Right lung (tissue), 5 donors: ENCODE measurements around the gene PPM1J. TPM values are rescaled to one million over a fixed set of nuclear protein-coding genes. Genes with fewer than 3 reads are reported as not detected.
A peak's percentile ranks its signal among the peaks of the same experiment; 100 is the strongest.

ENCODE experiments used
- DNase-seq, 2 donors: peaks; one replicate each; pipeline ENCODE4 v3.0.0-alpha.2; 2013
- polyA plus RNA-seq, 5 donors: library from polyadenylated mRNA; unstranded; fragments of 120-200 nt; gene quantifications; one replicate each; pipeline versions ENCODE4 v1.2.1 to v1.2.3, GENCODE V29; 2013; ENCODE audit warnings: inconsistent platforms in 1 of 5, low replicate concordance in 1 of 5; ENCODE audit not compliant: insufficient read length in 5 of 5, insufficient read depth in 1 of 5

PPM1J gene
- polyA plus RNA-seq, 5 donors = 0.41 to 0.88 (median 0.53) TPM

DNA sequence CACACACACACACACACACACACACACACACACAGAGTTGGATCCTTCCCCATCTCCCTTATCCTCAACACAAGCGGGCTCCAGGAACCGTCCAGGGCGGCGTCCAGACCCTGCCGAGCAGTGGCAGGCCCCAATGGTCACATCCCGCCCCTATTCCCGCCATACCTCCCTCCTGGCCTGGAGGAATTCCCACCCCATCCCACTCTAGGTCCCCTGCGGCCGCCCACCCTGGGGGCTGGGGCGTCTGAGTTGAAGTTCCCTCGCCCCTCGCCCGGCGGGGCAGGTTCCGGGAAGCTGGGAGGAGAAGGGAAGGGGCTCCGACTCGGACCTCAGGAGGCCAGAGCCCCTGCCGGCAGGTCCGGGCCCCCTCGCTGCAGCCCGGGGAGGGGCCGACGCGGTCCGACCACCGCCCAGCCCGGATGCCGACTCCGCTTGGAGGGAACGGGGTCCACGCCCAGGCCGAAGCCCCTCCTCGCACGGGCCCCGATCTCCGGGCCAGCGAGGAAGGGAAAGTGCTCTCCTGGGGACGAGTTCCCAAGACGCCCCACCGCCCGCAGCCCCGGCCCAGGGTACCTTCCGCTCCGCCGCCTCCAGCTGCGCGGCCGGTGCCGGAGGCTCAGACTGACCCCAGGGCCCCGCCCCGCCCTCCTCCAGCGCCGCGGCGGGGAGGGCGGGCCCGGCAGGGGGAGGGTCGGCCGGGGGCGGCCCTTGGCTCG is 8.5 kb downstream of the PPM1J start, which contains the start of gene RHOC:
RHOC (minus strand) TSS at position 623 of the 716 bp plus-strand sequence. CDS start 3,328 bp downstream, outside the sequence.
- no peak for DNase-seq

DNA sequence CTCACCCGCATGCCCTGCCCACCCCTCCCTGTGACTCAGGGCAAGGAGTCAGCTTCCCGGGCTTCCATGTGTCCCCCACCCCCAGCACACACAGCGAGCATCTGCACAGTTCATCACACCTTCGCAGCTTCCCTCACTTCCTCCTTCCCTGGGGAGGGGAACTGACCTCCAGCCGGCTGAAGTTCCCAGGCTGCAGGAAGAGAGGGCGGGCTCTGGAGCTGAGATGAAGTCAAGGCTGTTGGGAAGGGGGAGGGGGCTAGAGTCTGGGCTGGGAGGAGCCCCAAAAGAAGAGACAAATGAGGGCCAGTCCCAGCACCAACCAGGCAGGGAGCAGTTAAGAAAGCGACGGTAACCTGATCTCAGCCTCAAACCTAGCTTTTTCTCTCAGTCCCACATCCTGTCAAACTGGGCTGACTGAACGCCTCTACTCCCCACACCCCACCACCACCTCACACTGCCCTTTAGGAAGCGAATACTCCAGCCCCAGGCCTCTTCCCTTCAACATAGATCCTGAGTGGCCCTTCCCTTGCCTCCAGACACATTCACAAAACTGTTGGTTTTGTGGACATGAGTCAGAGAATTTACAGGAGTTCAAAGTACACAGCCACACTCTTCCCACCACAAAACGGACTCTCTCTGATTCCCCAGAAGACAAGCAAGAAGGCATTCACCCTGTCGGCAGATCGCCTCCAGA is 10.1 kb downstream of the PPM1J start:
- peak; percentile 90 to 94 for DNase-seq

DNA sequence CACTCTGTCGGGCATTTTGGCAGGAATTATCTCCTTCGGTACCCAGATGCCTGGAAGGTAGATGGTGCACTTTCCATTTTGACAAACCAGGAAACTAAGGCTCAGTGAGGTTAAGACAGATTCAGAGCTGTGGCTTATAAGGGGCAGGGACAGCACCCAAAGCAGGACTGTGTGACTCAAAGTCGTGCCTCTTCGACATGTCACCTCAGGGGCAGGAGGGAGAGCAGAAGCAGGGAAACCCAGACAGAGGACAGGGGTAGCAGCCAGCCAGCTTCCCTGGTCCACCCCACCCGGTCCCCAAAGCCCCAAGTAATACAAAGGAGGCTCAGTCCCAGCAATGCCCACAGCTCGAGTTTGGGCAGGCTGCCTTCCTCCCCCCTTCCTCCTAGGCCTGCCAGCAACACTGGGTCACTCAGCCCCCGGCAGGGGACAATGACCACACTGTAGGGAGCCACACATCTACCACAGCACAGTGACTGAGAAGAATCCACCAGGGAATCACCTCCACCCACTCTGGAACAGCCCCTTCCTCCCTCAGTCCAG is 10.7 kb downstream of the PPM1J start:
- no peak for DNase-seq

DNA sequence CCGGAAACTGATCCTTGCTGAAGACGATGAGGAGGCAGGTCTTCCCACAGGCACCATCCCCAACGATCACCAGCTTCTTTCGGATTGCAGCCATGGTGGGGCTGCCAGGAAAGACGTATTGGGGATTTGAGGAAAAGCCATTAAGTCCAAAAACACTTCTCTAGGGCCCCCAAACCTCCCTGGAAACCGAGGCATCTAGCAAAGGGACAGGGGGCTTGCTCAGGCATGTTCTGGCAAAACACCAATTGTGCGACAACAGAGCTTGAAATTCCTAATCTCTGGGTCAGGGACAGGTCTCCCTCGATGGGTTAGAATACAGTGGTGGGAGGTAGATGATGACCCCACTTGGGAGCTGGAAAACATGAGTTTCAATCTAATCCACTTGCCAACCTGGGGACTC is 11.4 kb downstream of the PPM1J start:
- DNase-seq = no peak

DNA sequence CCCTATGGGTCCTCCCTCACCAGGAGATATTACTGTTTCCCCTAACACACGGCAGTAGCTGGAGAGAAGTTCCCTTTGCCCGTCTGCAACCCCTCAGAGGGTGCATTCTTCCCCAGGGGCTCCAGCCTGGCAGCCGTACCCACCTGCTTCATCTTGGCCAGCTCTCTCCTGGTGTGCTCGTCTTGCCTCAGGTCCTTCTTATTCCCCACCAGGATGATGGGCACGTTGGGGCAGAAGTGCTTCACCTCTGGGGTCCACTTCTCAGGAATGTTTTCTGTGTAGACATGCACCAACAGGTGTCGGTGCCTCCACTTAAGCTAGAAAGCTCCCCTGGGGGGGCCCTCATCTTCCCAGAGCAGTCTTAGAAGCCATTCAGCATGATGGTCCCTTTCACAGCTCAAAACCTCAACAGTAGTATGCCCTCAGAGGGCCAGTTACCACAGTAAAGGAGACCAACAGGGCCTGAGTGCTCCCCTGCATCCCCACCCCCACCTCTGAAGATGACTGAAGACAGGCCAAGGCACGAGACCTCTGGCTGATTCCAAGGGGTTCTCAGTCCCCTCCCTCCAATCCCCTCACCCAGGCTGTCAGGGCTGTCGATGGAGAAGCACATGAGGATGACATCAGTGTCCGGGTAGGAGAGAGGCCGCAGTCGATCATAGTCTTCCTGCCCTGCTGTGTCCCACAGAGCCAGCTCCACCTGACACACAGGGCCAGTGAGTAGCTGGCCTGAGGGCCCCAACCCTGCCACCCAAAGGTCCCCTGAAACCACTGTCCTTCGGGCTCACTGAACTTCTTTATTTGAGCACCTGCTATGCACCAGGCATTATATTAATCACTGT is 12.5 kb downstream of the PPM1J start:
- DNase-seq = no peak

DNA sequence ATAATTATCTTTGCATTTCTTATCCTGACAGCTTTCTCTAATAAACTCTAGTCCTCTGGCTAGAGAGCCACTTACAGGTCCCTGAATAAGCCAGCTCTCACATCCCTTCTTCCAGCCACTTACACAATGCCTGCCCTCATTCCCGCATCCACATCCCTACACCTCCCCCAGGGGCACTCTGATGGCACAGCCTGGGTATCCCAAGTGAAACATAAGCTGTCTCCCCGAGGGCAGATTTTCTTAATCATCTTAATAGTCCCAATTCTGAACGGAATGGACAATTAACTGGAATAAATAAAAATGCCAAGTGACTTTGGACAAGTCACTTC is 13.1 kb downstream of the PPM1J start:
- DNase-seq = no peak

DNA sequence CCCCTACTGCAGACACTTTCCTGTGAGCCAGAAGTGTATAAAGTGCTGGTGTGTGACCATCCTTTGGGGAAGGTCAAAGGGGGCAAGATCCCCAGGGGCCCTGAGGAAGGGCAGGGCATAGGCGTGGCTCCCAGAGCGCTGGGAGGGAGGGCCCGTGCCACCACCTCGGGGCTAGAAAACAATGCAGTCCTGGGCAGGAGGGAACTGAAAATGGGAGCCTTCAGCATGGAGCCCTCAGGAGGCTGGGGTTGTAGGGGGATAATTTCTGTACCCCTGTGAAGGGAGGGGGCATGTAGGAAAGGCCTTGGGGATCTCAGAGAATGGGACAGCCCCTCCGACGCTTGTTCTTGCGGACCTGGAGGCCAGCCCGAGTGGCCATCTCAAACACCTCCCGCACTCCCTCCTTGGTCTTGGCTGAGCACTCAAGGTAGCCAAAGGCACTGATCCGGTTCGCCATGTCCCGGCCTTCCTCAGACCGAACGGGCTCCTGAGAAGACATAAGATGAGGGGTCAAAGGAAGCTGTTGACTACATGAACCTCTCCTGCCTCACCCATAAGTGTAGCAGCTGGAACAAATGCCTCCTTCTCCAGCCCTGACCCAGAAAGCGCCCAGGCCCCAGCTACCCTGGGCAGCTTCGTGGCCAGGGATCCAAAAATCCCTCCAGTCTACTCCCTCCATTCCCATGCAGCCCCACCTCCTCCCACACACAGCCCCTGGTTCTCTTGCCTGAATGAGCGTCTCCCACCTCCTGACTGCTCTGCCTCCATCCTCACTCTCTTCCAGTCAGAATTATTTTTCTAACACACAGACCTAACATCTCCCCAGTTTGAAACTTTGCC is 13.7 kb downstream of the PPM1J start:
- DNase-seq = no peak

DNA sequence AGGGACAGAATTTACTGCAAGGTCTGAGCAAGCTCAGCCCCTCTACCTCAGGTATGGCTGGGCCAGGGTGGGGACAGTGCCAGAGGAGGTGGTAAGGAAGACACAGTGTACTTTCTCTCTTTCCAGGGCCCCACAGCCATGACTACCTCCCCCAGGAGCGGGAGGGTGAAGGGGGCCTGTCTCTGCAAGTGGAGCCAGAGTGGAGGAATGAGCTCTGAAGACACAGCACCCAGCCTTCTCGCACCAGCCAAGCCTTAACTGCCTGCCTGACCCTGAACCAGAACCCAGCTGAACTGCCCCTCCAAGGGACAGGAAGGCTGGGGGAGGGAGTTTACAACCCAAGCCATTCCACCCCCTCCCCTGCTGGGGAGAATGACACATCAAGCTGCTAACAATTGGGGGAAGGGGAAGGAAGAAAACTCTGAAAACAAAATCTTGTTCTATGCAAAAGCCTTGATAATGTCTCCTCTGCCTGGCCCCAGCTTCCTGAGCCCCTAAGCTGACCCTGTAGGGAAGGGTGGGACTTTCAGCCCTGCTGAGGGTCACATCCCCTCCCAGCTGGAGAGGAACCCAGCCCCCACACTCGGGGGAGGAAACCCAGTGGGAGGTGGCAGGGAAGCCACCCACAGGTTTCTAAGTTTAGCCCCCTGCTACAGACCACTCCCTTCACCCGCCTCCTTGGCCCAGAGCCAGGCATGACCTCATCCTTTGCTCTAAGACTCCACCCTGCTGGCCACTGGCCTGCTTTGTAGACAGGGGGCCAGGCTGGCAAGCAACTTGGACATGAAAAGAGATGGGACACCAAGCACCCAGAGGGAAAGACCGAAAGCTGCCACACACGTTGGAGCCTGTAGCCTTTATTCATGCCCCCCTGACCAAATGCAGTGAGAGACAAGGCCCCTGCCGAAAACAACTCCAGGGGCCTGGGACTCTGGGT is 14.6 kb downstream of the PPM1J start:
- peak; percentile 89 to 92 for DNase-seq

DNA sequence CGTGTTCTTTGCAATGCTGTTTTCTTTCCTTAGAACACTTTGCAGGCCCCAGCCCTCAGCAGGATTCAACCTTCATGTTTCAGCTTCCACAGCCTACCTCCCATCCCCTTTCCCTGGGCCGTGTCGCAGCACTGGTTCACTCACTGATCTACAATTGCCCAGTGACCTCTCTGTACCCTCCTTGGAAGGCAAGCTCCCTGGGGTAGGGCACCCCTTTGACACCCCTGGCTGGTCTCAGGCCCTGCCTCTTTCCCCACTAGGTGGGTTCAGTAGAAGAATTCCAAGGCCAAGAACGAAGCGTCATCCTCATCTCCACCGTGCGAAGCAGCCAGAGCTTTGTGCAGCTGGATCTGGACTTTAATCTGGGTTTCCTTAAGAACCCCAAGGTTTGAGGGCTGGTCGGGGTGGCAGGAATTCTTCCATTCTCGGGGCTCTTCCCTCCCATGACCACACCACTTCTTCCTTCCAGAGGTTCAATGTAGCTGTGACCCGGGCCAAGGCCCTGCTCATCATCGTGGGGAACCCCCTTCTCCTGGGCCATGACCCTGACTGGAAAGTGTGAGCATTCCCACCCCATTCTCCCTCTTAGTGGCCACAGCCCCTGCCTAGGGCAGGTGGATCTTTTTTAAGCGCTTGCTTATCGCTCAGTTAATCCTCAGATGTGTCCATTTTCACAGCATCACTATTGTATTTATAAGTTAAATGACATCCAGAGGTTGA is 15.5 kb downstream of the PPM1J start:
- DNase-seq = no peak

DNA sequence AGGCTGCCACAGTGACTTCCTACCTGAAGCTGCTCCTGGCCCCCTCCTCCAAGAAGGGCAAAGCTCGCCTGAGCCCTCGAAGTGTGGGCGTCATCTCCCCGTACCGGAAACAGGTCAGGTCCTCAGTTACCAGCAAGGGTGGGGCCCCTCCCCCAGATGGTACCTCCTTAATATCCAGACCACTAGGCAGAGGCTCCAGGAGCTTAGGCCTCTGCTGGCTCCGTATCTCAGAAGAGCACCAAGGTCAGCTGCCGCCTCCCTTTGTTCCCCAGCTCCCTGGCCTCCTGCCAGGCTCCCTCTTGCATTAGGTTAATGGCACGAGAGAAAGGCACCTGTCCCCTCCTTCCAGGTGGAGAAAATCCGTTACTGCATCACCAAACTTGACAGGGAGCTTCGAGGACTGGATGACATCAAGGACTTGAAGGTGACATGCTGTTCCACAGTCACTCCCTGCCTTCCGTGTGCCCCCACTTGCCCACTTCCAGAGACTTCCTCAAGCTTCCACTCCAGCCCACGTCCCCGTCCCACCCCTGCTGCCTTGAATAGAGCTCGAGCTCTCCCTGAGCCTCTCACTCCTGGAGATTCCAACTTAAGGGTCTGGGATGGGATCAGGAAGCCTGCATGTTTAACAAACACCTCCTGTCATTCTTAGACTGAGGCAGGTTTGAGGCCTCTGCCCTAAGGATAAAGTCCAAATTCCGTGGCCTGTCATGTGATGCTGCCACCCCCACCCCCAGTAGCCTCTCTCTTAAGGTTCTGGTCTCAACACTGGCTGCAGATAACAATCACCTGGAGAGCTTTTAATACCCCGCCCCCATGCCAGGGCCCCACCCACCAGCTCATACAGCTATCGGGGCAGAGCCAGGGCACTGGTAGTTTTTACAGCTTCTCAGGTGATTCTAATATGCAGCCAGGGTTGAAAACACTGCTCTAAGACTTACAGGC is 16.5 kb downstream of the PPM1J start:
- no peak for DNase-seq

DNA sequence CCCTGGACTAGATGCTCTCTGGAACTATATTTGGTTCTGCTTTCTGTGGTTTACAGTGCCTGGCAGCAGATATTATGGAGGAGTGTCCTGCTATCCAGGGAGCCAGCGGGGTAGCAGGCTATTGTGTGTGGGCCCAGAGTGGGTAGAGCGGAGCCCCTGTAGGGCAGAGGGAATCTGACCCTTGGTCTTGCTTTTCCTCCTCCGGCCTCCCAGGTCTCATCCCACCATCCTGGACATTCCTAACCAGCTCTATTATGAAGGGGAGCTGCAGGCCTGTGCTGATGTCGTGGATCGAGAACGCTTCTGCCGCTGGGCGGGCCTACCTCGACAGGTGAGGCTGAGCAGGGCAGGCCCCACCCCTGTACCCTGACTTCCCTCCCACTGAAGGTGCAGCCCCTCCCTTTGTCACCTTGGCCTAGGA is 17.3 kb downstream of the PPM1J start:
- no peak for DNase-seq

DNA sequence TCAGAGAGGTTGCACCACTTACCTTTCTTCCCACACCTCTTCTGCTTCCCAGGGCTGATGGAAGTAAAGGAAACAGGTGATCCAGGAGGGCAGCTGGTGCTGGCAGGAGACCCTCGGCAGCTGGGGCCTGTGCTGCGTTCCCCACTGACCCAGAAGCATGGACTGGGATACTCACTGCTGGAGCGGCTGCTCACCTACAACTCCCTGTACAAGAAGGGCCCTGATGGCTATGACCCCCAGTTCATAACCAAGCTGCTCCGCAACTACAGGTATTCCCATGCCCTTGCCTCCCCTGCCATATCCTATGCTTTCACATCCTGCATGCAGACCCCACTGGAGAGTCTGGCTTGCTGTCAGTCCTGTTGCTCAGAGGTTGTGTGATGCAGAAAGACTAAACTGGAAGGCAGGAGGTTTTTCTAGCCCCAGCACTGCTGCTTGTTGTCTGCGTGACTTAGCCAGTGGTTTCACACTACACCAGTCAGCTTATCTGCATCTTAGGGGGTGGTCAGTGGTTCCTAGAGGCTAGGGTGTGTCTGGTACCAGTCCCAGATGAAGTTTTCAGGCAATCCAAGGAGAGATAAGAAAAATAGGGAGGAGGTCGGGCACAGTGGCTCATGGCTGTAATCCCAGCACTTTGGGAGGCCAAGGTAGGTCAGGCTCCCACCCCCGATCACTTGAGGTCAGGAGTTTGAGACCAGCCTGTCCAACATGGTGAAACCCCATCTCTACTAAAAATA is 18.4 kb downstream of the PPM1J start:
- DNase-seq = no peak

DNA sequence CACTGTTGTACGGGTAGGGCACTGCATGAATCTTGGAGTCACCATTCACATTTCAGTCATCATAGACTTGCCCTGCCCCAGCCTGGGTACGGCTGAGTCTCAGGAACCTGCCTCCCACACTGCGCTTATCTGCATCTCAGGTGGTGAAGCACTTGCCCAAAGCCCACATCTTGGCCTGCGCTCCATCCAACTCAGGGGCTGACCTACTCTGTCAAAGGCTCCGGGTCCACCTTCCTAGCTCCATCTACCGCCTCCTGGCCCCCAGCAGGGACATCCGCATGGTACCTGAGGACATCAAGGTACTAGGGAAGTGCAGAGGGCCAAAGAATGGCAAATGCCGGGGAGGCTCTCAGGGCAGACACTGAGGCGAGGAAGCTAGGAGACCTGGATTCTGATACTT is 19.9 kb downstream of the PPM1J start:
- DNase-seq = no peak

DNA sequence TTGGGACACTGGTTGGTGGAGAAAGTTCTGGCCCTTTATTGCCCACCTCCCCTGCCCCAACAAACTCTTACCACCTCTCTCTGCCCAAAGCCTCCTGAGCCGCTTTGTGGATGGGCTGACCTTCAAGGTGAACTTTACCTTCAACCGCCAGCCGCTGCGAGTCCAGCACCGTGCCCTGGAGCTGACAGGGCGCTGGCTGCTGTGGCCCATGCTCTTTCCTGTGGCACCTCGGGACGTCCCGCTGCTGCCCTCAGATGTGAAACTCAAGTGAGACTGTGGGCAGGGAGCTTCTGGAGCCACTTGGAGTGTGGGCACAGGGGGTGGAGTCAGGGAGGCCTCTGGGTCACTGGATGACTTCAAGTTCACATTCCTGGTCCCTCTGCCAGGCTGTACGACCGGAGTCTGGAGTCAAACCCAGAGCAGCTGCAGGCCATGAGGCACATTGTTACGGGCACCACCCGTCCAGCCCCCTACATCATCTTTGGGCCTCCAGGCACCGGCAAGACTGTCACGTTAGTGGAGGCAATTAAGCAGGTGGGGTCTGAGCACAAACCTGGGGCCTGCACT is 20.7 kb downstream of the PPM1J start:
- DNase-seq = no peak

DNA sequence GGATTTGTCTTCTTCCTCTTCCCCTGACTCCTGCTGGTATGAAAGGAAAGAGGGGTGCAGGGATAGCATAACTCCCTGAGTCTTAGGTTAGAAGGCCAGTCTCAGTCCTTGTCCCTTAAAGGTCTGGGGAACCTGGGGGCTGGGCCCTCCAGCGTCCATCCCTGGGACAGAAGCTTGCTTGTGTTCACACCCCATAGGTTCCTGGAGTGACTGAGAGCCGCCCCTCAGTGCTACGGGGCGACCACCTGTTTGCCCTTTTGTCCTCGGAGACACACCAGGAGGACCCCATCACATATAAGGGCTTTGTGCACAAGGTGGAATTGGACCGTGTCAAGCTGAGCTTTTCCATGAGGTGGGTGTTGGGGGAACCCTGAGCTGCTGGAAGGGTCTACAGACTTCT is 21.3 kb downstream of the PPM1J start:
- no peak for DNase-seq

DNA sequence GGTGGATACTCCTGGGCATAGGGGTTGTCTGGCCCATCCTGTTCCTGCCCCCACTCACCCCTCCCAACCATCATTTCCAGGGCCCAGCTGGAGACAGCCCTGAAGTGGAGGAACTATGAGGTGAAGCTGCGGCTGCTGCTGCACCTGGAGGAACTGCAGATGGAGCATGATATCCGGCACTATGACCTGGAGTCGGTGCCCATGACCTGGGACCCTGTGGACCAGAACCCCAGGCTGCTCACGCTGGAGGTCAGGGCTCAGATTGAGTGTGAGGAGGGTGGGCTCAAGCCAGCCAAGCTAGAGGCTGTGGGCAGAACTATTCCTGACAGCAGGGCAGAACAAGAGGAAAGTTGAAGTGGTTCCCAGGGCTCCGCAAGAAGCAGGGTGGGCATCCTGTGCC is 22.5 kb downstream of the PPM1J start:
- no peak for DNase-seq

DNA sequence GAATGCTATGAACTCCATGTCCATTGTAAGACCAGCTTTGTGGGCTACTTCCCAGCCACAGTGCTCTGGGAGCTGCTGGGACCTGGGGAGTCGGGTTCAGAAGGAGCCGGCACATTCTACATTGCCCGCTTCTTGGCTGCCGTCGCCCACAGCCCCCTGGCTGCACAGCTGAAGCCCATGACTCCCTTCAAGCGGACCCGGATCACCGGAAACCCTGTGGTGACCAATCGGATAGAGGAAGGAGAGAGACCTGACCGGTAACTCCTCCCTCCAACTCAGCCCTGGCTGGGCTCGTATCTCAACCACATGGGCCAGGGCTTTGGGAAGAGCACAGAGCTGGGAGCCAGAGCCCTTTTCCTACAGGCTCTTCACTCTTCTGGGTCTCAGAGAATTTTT is 25.3 kb downstream of the PPM1J start:
- no peak for DNase-seq
